Esophagus muscularis mucosa (tissue), 4 donors: ENCODE data around the gene CCNA2. TPM values are rescaled to one million over a fixed set of nuclear protein-coding genes. Genes with fewer than 3 reads are reported as not detected.

Experiments used
- DNase-seq: peaks from one replicate; pipeline ENCODE4 v3.0.0-alpha.2; 2017; ENCODE audit errors: extremely low spot score
- H3K27ac ChIP-seq, 4 donors: fragments of 200-600 bp; sonication (generic); replicated peaks in 1 of 4; 1 replicate in 3 of 4; 2 replicates in 1 of 4; pipeline ENCODE4 v1.5.1; 2016 to 2019; ENCODE audit warnings: mild to moderate bottlenecking in 1 of 4
- H3K27me3 ChIP-seq, 4 donors: fragments of 200-600 bp; sonication (generic); one replicate each; pipeline versions ENCODE4 v1.5.1 to v1.6.0; 2016 to 2019
- H3K36me3 ChIP-seq, 4 donors: fragments of 200-600 bp; sonication (generic); one replicate each; pipeline ENCODE4 v1.5.1; 2016 to 2019
- H3K4me1 ChIP-seq, 4 donors: fragments of 200-600 bp; sonication (generic); one replicate each; pipeline ENCODE4 v1.5.1; 2016 to 2019
- H3K4me3 ChIP-seq, 4 donors: fragments of 200-600 bp; sonication (generic); 1 replicate in 2 of 4; 2 replicates in 2 of 4; pipeline ENCODE4 v1.5.1; 2016 to 2019; ENCODE audit warnings: mild to moderate bottlenecking in 4 of 4, moderate library complexity in 1 of 4
- H3K9me3 ChIP-seq, 4 donors: fragments of 200-600 bp; sonication (generic); 1 replicate in 3 of 4; 2 replicates in 1 of 4; pipeline ENCODE4 v1.5.1; 2016 to 2019
- EP300 ChIP-seq: sonication (generic); formaldehyde crosslinking; IDR thresholded peaks from one replicate; pipeline ENCODE4 v1.6.1; 2017; ENCODE audit warnings: antibody characterized with exemption
- POLR2A ChIP-seq: fragments of 450-650 bp; IDR thresholded peaks from one replicate; pipeline ENCODE4 v1.6.1; 2017; ENCODE audit warnings: antibody characterized with exemption, moderate library complexity, mild to moderate bottlenecking, low read depth
- POLR2AphosphoS5 ChIP-seq, 2 donors: sonication (generic); formaldehyde crosslinking; IDR thresholded peaks; one replicate each; pipeline ENCODE4 v1.6.1; 2017; ENCODE audit warnings: antibody characterized with exemption in 2 of 2
- WGBS: methylation state at CpG from one replicate; pipeline ENCODE4 v1.1.5; 2018; 5-methylcytosine and 5-hydroxymethylcytosine counted together
- intact Hi-C: fragments of 100-400 bp; cut with DNase I; formaldehyde crosslinking; loops from one replicate; pipeline ENCODE4 v1.15.1; 2023
- total RNA-seq, 4 donors: library from RNA; depleted of rRNA; stranded (reverse); fragments of >200 nt; gene quantifications; one replicate each; pipeline versions ENCODE4 v1.1.0 to v1.2.1, GENCODE V29; 2016
- TF ChIP-seq, protein P1 (sequence below), 3 experiments: fragments of 200-600 bp in 2 of 3; fragments of 450-650 bp in 1 of 3; sonication (generic) in 2 of 3; IDR thresholded peaks; one replicate each; pipeline ENCODE4 v1.5.1; 2017 to 2019; ENCODE audit warnings: antibody characterized with exemption in 3 of 3, mild to moderate bottlenecking in 2 of 3, moderate library complexity in 1 of 3

The CCNA2 gene
- total RNA-seq, 4 donors from 2014 or later, result 0.17 to 0.98 (median 0.54) TPM

DNA sequence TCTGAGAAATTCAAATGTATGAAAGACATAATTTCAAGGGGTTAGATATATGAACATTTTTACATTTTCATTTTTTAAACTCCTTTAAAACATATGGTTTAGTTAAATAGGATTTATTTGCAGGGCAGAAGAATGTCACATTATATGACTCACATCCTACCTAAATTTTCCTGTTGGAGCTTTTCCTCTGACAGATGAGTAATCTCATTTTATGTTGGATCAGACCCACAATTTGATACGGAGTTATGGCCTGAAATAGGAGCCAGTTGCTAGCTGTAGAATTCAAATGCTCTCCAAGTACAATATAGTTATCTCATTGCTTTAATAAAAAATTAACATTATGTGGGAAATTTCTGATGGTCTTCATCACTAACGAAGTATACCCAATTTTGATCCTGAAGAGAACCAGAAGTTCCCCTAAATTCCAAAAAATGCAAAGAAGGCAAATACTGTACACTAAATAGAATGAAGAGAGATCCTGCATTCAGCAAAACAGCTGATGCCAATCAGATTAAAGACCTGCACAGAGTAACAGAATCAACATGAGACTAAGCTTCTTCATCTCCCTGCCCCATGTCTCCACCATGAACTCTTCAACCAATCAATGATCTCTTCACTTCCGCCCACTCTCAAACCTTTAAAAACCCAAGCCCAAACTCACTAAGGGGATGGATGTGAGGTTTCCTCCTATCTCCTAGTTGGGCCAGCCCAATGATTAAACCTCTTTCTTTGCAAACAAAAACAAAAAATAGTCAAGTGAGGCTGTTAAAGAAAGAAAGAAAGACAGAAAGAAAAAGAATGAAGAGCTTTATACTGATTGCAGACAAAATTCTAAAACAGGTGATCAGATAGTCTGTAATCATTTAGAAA, 33.5 kb downstream of the CCNA2 start:
- Histone ChIP-seq H3K9me3 (no peaks in the 10 kb centered on the region), H3K36me3 (no peaks in the 10 kb centered on the region), H3K4me1 (no peaks in the 10 kb centered on the region), H3K4me3 (no peak overlapping the region), H3K27ac (no peak overlapping the region), H3K27me3 (peaks cover 0 to 21% (median 0%) of the 10 kb centered on the region in 4 donors)
- 64% methylated on average over 3 of the region's 3 CpGs for WGBS
- no peak for DNase-seq
- TF ChIP-seq POLR2A (no peak), POLR2AphosphoS5 (IDR thresholded peaks at IDR 0.05) (no peak), EP300 (no peak)
- TF ChIP-seq, protein P1, sequence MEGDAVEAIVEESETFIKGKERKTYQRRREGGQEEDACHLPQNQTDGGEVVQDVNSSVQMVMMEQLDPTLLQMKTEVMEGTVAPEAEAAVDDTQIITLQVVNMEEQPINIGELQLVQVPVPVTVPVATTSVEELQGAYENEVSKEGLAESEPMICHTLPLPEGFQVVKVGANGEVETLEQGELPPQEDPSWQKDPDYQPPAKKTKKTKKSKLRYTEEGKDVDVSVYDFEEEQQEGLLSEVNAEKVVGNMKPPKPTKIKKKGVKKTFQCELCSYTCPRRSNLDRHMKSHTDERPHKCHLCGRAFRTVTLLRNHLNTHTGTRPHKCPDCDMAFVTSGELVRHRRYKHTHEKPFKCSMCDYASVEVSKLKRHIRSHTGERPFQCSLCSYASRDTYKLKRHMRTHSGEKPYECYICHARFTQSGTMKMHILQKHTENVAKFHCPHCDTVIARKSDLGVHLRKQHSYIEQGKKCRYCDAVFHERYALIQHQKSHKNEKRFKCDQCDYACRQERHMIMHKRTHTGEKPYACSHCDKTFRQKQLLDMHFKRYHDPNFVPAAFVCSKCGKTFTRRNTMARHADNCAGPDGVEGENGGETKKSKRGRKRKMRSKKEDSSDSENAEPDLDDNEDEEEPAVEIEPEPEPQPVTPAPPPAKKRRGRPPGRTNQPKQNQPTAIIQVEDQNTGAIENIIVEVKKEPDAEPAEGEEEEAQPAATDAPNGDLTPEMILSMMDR (IDR thresholded peaks at IDR 0.05), result no peak
- intact Hi-C loops, result loop anchor here (10.0 kb wide), 1 partner anchor 365 kb away; the partner anchor contains the start of gene BLTP1

DNA sequence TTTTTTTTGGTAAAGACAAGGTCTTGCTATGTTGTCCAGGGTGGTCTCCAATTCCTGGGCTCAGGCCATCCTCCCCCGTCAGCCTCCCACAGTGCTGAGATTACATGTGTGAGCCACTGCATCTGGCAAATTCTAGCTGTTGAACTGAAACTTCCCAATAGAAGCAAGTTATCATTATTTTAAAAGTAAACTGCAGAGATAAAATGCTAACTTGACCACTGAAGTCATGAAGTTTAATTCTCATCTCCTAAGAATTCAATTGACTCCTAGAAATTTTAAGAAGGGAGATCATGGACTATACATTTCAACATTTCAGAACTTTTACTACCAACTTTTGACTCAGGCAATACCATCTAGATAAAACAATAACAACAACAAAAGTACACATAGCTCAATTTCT, 34.2 kb downstream of the CCNA2 start:
- Histone ChIP-seq H3K9me3 (peaks cover 0 to 2% (median 0%) of the 10 kb centered on the region in 4 donors), H3K27me3 (peaks cover 0 to 21% (median 0%) of the 10 kb centered on the region in 4 donors), H3K4me3 (no peak overlapping the region), H3K27ac (no peak overlapping the region), H3K36me3 (no peaks in the 10 kb centered on the region), H3K4me1 (no peaks in the 10 kb centered on the region)
- DNase-seq, result no peak
- intact Hi-C loops, result no loop called here
- no peak for TF ChIP-seq EP300
- no peak for TF ChIP-seq POLR2A
- no peak for TF ChIP-seq POLR2AphosphoS5 (IDR thresholded peaks at IDR 0.05)
- TF ChIP-seq, protein P1 (IDR thresholded peaks at IDR 0.05), result no peak
- WGBS, result 64% methylated on average over 1 of the region's 1 CpG

GRCh38 chr4:121788896-121789295, 34.8 kb downstream of the CCNA2 start:
- Histone ChIP-seq H3K27ac (no peak overlapping the region), H3K9me3 (peaks cover 0 to 6% (median 0%) of the 10 kb centered on the region in 4 donors), H3K27me3 (peaks cover 0 to 21% (median 0%) of the 10 kb centered on the region in 4 donors), H3K4me3 (no peak overlapping the region), H3K36me3 (no peaks in the 10 kb centered on the region), H3K4me1 (no peaks in the 10 kb centered on the region)
- no peak for DNase-seq
- intact Hi-C loops, result no loop called here
- 88% methylated on average over 2 of the region's 2 CpGs for WGBS
- TF ChIP-seq POLR2A, result no peak
- no peak for TF ChIP-seq POLR2AphosphoS5 (IDR thresholded peaks at IDR 0.05)

GRCh38 chr4:121786221-121786620, 37.5 kb downstream of the CCNA2 start:
- intact Hi-C loops, result no loop called here
- Histone ChIP-seq H3K36me3 (no peaks in the 10 kb centered on the region), H3K27ac (peak overlapping the region in 1 of 4 donors; percentile 62), H3K27me3 (peaks cover 0 to 16% (median 0%) of the 10 kb centered on the region in 4 donors), H3K4me1 (no peaks in the 10 kb centered on the region), H3K9me3 (peaks cover 0 to 6% (median 0%) of the 10 kb centered on the region in 4 donors), H3K4me3 (no peak overlapping the region)
- DNase-seq, result no peak
- TF ChIP-seq EP300 (no peak), POLR2AphosphoS5 (IDR thresholded peaks at IDR 0.05) (no peak), POLR2A (no peak)
- TF ChIP-seq, protein P1 (IDR thresholded peaks at IDR 0.05), result no peak
- WGBS, result 47% methylated on average over 2 of the region's 2 CpGs

DNA sequence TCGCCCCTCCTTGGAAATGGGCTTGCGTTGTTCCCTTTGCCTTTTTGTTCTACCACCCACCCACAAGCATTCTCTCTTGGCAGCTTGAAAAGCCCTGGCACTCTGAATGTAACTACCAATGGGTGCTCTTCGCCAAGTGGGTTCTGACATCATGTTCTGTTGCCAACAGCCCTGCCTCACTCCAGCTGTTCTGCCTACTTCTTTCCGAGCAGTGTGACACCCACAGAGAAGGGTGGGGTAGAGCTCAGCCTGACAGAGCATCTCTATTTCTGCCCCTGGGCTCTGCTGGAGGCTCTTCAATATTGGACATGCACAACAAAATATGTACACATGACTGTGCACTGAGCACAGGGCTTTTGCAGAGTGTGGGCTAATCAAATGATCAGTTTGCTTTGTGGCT, 38.2 kb downstream of the CCNA2 start:
- Histone ChIP-seq H3K4me1 (no peaks in the 10 kb centered on the region), H3K4me3 (no peak overlapping the region), H3K9me3 (peaks cover 0 to 6% (median 0%) of the 10 kb centered on the region in 4 donors), H3K27me3 (peaks cover 0 to 23% (median 0%) of the 10 kb centered on the region in 4 donors), H3K27ac (peak overlapping the region in 1 of 4 donors; percentile 62), H3K36me3 (no peaks in the 10 kb centered on the region)
- TF ChIP-seq EP300 (no peak), POLR2A (no peak), POLR2AphosphoS5 (IDR thresholded peaks at IDR 0.05) (no peak)
- TF ChIP-seq, protein P1 (IDR thresholded peaks at IDR 0.05), result no peak
- no peak for DNase-seq
- intact Hi-C loops, result no loop called here
- 71% methylated on average over 4 of the region's 4 CpGs for WGBS
